GM18505 (cell line): ENCODE measurements around the gene ZBTB16.

Experiments
- ATAC-seq: cut with Tn5 transposase; IDR thresholded peaks from one replicate; pipeline ENCODE4 v1.9.1; 2021; ENCODE audit not compliant: unreplicated experiment
- POLR2A ChIP-seq: IDR thresholded peaks from 4 replicates; pipeline ENCODE4 v1.6.1; 2011; ENCODE audit warnings: borderline replicate concordance; ENCODE audit not compliant: insufficient read depth, insufficient read length; ENCODE audit errors: extremely low read depth

ZBTB16 gene

GRCh38 chr11:114051558-114051957 is 8.0 kb upstream of the ZBTB16 start:
- no peak for TF ChIP-seq POLR2A
- no peak for ATAC-seq

GRCh38 chr11:114052160-114052559 is 7.4 kb upstream of the ZBTB16 start:
- no peak for TF ChIP-seq POLR2A
- ATAC-seq, result no peak

GRCh38 chr11:114053406-114053805 is 6.1 kb upstream of the ZBTB16 start:
- no peak for TF ChIP-seq POLR2A
- ATAC-seq, result no peak

GRCh38 chr11:114054806-114055205 is 4.7 kb upstream of the ZBTB16 start:
- TF ChIP-seq POLR2A, result no peak
- ATAC-seq, result no peak

GRCh38 chr11:114056409-114056808 is 3.1 kb upstream of the ZBTB16 start:
- no peak for TF ChIP-seq POLR2A
- ATAC-seq, result no peak

- no peak for ATAC-seq
- no peak for TF ChIP-seq POLR2A
Observed at GRCh38 chr11:114057147-114057546, 2.4 kb upstream of the ZBTB16 start.

- TF ChIP-seq POLR2A, result no peak
Observed at GRCh38 chr11:114057605-114058004, 1.9 kb upstream of the ZBTB16 start.

GRCh38 chr11:114058026-114058706 is 1.3 kb upstream of the ZBTB16 start:
- TF ChIP-seq POLR2A, result no peak
- ATAC-seq, result no peak

More at GRCh38 chr11:114057605-114058004, 1.9 kb upstream of the ZBTB16 start:
- no peak for ATAC-seq

GRCh38 chr11:114058871-114059277 is 637 bp upstream of the ZBTB16 start:
- ATAC-seq, result no peak
- no peak for TF ChIP-seq POLR2A

GRCh38 chr11:114059984-114060391 is 477 bp downstream of the ZBTB16 start:
- TF ChIP-seq POLR2A, result no peak
- no peak for ATAC-seq

GRCh38 chr11:114060392-114061047 is 1.0 kb downstream of the ZBTB16 start:
- no peak for TF ChIP-seq POLR2A
- no peak for ATAC-seq

GRCh38 chr11:114061048-114061680 is 1.7 kb downstream of the ZBTB16 start:
- ATAC-seq, result no peak
- no peak for TF ChIP-seq POLR2A

- TF ChIP-seq POLR2A, result no peak
- no peak for ATAC-seq
Observed at GRCh38 chr11:114061681-114062049, 2.2 kb downstream of the ZBTB16 start.

GRCh38 chr11:114062272-114062671 is 2.8 kb downstream of the ZBTB16 start:
- no peak for TF ChIP-seq POLR2A
- no peak for ATAC-seq
